ENCODE measurements around the gene GLG1.
"Not testable (repeated sequence)": the region's sequence is repeated elsewhere in the genome, so short reads cannot be mapped to it uniquely, and the experiment has no call there.

GRCh38 chr16:74443624-74444346 lies 163.1 kb downstream of the GLG1 start:
- not testable (repeated sequence) for TF ChIP-seq CTCF, POLR2A (IDR thresholded peaks at IDR 0.05)
